ENCODE results near the gene NECAP2. TPM values are rescaled to one million over a fixed set of nuclear protein-coding genes. Genes with fewer than 3 reads are reported as not detected.
"Not testable (repeated sequence)": the region's sequence is repeated elsewhere in the genome, so short reads cannot be mapped to it uniquely, and the experiment has no call there.

The NECAP2 gene
- total and polyA plus RNA-seq, 9 donors: 36.2 to 60.4 (median 51.9) TPM

DNA sequence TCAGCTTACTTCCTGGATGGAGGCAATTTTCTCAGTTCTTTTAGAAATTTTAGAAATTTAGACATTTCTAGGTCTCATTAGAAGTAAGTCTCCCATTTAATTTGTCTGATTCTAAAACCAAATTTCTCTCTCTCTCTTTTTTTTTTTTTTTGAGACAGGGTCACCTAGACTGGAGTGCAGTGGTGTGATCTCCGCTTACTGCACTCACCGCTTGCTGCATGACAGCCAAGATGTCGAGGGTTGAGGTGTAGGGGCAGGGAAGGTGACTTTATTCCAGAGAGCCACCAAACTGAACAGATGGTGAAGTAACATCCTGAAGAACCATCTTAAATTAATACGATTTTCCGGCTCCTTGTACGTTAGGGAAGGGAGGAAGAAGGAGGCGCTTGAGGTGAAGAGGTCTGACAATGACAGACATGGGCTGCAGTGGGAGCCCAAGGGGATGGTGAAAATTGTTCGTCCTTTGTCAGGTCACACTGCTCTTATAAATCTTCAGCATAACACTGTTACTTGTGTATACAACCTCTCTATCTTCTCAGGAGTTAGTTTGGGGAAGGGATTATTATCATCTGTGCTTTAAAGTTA is 68.4 kb downstream of the NECAP2 start:
- intact Hi-C loops (cut with DNase I); H3K4me3 ChIP-seq; H3K27ac ChIP-seq; H3K27me3 ChIP-seq; H3K9me3 ChIP-seq; H3K4me1 ChIP-seq (ENCODE audit: insufficient read depth); H3K36me3 ChIP-seq; DNase-seq: not testable (repeated sequence)
- WGBS, 3 donors: 76 to 77% (median 77%) methylated on average over 8 of the region's 8 CpGs

Other genes starting within 250 kb of the NECAP2 start
- 10 to 100 TPM in 5 of 7 donors, 1 to 10 TPM in 2; 6.0 to 30.4 (median 14.6) TPM for gene ARHGEF19, start 228.1 kb upstream of the NECAP2 start, total RNA-seq
- 10 to 100 TPM in 1 of 2 donors, 1 to 10 TPM in 1; 2.3 to 15.5 TPM for gene ARHGEF19, start 228.1 kb upstream of the NECAP2 start, polyA plus RNA-seq
- 10 to 100 TPM in 4 of 7 donors, 1 to 10 TPM in 3; 4.6 to 12.4 (median 10.5) TPM for gene CPLANE2, start 203.5 kb upstream of the NECAP2 start, total RNA-seq
- gene CPLANE2, start 203.5 kb upstream of the NECAP2 start, polyA plus RNA-seq: 1 to 10 TPM; 2.6 to 6.6 TPM
- 10 to 100 TPM; 17.7 to 35.3 (median 23.6) TPM for gene FBXO42, start 88.2 kb upstream of the NECAP2 start, total RNA-seq
- gene FBXO42, start 88.2 kb upstream of the NECAP2 start, polyA plus RNA-seq: 10 to 100 TPM; 16.0 to 16.1 TPM
- 100 to 1,000 TPM in 5 of 7 donors, 10 to 100 TPM in 2; 45.3 to 152 (median 131) TPM for gene SZRD1, start 73.5 kb upstream of the NECAP2 start, total RNA-seq
- 10 to 100 TPM; 71.2 to 74.3 TPM for gene SZRD1, start 73.5 kb upstream of the NECAP2 start, polyA plus RNA-seq
- gene SPATA21, start 3.3 kb upstream of the NECAP2 start, total RNA-seq: not detected
- under 1 TPM in 1 of 2 donors, not detected in 1; 0.17 TPM for gene SPATA21, start 3.3 kb upstream of the NECAP2 start, polyA plus RNA-seq
- 1,000 to 10,000 TPM in 5 of 7 donors, under 1 TPM in 2; under 0.01 to 7,521 (median 3,807) TPM for gene RNU1-1, start 73.6 kb downstream of the NECAP2 start, total RNA-seq
- gene RNU1-1, start 73.6 kb downstream of the NECAP2 start, polyA plus RNA-seq: not detected
- gene NBPF1, start 172.8 kb downstream of the NECAP2 start, total RNA-seq: 100 to 1,000 TPM in 1 of 7 donors, 10 to 100 TPM in 6; 30.4 to 111 (median 55.9) TPM
- 10 to 100 TPM; 14.7 to 78.8 TPM for gene NBPF1, start 172.8 kb downstream of the NECAP2 start, polyA plus RNA-seq
- gene RNU1-3, start 226.2 kb downstream of the NECAP2 start, total RNA-seq: 1,000 to 10,000 TPM in 5 of 7 donors, under 1 TPM in 2; under 0.01 to 7,521 (median 3,807) TPM
- gene RNU1-3, start 226.2 kb downstream of the NECAP2 start, polyA plus RNA-seq: not detected

Data from ovary (tissue), 9 donors.